Adrenal gland (tissue), 12 donors: ENCODE measurements around the gene NLRX1. TPM values are rescaled to one million over a fixed set of nuclear protein-coding genes. Genes with fewer than 3 reads are reported as not detected.

ENCODE experiments used
- DNase-seq, 7 donors: peaks; one replicate each; pipeline ENCODE4 v3.0.0-alpha.2; 2019 to 2020
- H3K27ac ChIP-seq, 5 donors: fragments of 200-600 bp; sonication (generic) in 4 of 5; 1 replicate in 3 of 5; 2 replicates in 2 of 5; pipeline versions ENCODE4 v1.5.1 to v1.8.0; 2016 to 2020; ENCODE audit warnings: mild to moderate bottlenecking in 1 of 5
- H3K27me3 ChIP-seq: fragments of 200-600 bp; 2 replicates; pipeline ENCODE4 v1.8.0; 2021
- H3K36me3 ChIP-seq, 2 donors: fragments of 200-600 bp; replicated peaks in 1 of 2; 1 replicate in 1 of 2; 2 replicates in 1 of 2; pipeline versions ENCODE4 v1.5.1 to v1.8.0; 2018 to 2022
- H3K4me1 ChIP-seq, 2 donors: fragments of 200-600 bp; replicated peaks in 1 of 2; 1 replicate in 1 of 2; 2 replicates in 1 of 2; pipeline versions ENCODE4 v1.5.1 to v1.8.0; 2018 to 2021
- H3K4me3 ChIP-seq, 4 donors: fragments of 200-600 bp; sonication (generic) in 3 of 4; one replicate each; pipeline ENCODE4 v1.5.1; 2016 to 2018
- H3K9me3 ChIP-seq, 3 donors: fragments of 200-600 bp; sonication (generic) in 1 of 3; replicated peaks in 1 of 3; 1 replicate in 2 of 3; 2 replicates in 1 of 3; pipeline versions ENCODE4 v1.5.1 to v1.8.0; 2016 to 2021
- CTCF ChIP-seq, 6 experiments: fragments of 450-650 bp in 4 of 6; fragments of 200-600 bp in 2 of 6; sonication (generic) in 1 of 6; IDR thresholded peaks; 1 replicate in 5 of 6; 2 replicates in 1 of 6; pipeline versions ENCODE4 v1.5.1 to v1.8.0; 2016 to 2021; ENCODE audit warnings: antibody characterized with exemption in 6 of 6, mild to moderate bottlenecking in 2 of 6, moderate library complexity in 1 of 6
- POLR2A ChIP-seq, 2 donors: fragments of 450-650 bp; IDR thresholded peaks; one replicate each; pipeline ENCODE4 v1.6.1; 2017; ENCODE audit warnings: antibody characterized with exemption in 2 of 2, mild to moderate bottlenecking in 2 of 2, moderate library complexity in 1 of 2
- WGBS, 4 donors: extraction: QIAGEN DNeasy Blood & Tissue Kit in 2 of 4; methylation state at CpG; one replicate each; pipeline versions ENCODE4 v1.1.5 to v1.1.7; 2013 to 2017; 5-methylcytosine and 5-hydroxymethylcytosine counted together
- intact Hi-C, 2 donors: fragments of 100-400 bp; cut with DNase I; formaldehyde crosslinking; loops; one replicate each; pipeline versions ENCODE4 v1.14.1 to v1.15.0; 2022 to 2023
- polyA plus RNA-seq, 3 donors: library from polyadenylated mRNA; stranded (reverse); fragments of 200-250 nt in 2 of 3; fragments of 350-450 nt in 1 of 3; fragmentation: Illumina TruSeq in 1 of 3; extraction: RNeasy Lipid Tissue Mini Kit (QIAGEN cat#74804) in 1 of 3; gene quantifications; one replicate each; pipeline ENCODE4 v1.2.3, GENCODE V29; 2013 to 2014
- total RNA-seq, 9 donors: library from RNA; depleted of rRNA in 4 of 9; stranded (reverse); fragments of >200 nt in 4 of 9; fragments of 120-200 nt in 1 of 9; fragmentation: NEBNext Ultra II Directional in 1 of 9; extraction: Animal tissue kit (Norgen Biotek cat#: 25700) in 1 of 9; gene quantifications; one replicate each; pipeline versions ENCODE4 v1.1.0 to v1.2.4, GENCODE V29; 2013 to 2023
- donor health status: healthy with polysubstance abuse.
- donor health status: Bipolar disorder and iron deficiency.
- donor health status: DM: yes; HTN: yes; CAD: no.
- donor health status: DM: no; HTN: no; CAD: no.
- donor health status: DM: no; HTN: no; CAD: no.
- donor health status: DM: yes; HTN: yes; CAD: no.

NLRX1 gene
- total and polyA plus RNA-seq, 12 donors, result 5.5 to 32.7 (median 20.2) TPM

DNA sequence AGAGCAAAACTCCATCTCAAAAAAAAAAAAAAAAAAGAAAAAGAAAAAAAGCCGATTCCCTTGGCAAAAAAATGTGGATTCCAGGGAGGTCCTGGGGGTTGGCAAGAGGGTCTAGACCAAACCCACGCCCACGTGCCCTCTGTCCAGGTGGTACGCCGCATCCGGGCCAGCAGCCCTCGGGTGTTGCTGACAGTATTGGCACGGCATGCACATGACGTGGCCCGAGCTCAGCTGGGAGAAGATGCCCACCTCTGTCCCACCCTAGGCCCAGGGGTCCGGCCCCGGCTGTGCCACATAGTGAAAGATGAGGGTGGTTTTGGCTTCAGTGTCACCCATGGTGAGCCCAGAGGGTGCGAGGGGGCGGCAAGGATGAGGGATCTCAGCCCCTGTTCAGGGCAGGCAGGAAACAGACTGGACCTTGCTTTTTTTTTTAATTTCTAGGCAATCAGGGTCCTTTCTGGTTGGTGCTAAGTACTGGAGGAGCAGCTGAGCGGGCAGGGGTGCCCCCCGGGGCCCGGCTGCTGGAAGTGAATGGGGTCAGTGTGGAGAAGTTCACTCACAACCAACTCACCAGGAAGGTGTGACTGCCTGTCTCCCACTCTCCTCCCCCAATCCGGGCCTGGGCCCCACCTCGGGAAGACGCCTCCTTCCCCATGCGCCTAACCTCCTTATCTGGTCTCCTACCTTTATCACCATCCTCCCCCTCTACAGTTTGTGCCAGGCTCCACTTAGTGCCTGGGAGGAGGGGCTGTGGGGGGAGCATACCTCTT is 18.8 kb downstream of the NLRX1 start:
- no peaks in the 10 kb centered on the region for H3K9me3 ChIP-seq
- no peaks in the 10 kb centered on the region for H3K36me3 ChIP-seq
- 76 to 86% (median 78%) methylated on average over 18 to 21 of the region's 21 CpGs for WGBS, 4 donors
- no peaks in the 10 kb centered on the region for H3K4me1 ChIP-seq
- no peaks in the 10 kb centered on the region for H3K27me3 ChIP-seq
- intact Hi-C loops, result no loop called here
- H3K27ac ChIP-seq, result no peak overlapping the region
- no peak for TF ChIP-seq POLR2A (IDR thresholded peaks at IDR 0.05)
- no peak for TF ChIP-seq CTCF (IDR thresholded peaks at IDR 0.05)
- no peak for DNase-seq
- H3K4me3 ChIP-seq, result no peak overlapping the region

DNA sequence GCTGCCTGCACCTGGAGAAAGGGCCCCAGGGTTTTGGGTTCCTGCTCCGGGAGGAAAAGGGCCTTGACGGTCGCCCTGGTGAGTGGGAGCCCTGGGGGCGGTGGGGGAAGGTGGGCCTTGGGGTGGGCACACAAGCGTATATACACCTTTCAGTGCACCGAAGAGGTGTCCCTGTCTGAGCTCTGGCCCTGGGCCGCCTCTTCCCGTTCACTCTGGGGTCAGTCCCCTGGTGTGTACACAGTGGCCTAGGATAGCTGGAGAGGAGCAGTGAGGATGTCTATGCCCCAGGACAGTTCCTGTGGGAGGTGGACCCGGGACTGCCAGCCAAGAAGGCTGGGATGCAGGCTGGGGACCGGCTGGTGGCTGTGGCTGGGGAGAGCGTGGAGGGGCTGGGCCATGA is 19.5 kb downstream of the NLRX1 start:
- Histone ChIP-seq H3K36me3 (no peaks in the 10 kb centered on the region), H3K27me3 (no peaks in the 10 kb centered on the region), H3K4me3 (no peak overlapping the region), H3K27ac (no peak overlapping the region), H3K4me1 (no peaks in the 10 kb centered on the region), H3K9me3 (no peaks in the 10 kb centered on the region)
- no peak for DNase-seq
- no peak for TF ChIP-seq CTCF (IDR thresholded peaks at IDR 0.05)
- TF ChIP-seq POLR2A (IDR thresholded peaks at IDR 0.05), result no peak
- WGBS, 4 donors, result 69 to 85% (median 84%) methylated on average over 4 to 11 of the region's 11 CpGs
- intact Hi-C loops, result no loop called here

DNA sequence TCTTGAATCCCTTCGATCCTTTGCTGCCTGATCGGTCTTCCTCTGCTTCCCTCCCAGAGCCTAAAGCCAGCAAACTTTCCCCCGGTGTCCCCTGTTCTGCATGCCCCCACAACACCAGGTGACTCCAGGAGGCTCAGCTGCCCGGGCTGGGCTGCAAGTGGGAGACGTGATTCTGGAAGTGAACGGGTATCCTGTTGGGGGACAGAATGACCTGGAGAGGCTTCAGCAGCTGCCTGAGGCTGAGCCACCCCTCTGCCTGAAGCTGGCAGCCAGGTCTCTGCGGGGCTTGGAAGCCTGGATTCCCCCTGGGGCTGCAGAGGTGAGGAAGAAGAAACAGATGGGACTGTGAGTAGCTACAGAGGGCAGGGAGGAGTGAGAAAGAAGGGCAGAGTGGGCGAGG is 20.4 kb downstream of the NLRX1 start:
- 81 to 89% (median 86%) methylated on average over 7 to 8 of the region's 8 CpGs for WGBS, 4 donors
- Histone ChIP-seq H3K27ac (no peak overlapping the region), H3K9me3 (no peaks in the 10 kb centered on the region), H3K4me1 (no peaks in the 10 kb centered on the region), H3K4me3 (no peak overlapping the region), H3K36me3 (no peaks in the 10 kb centered on the region), H3K27me3 (no peaks in the 10 kb centered on the region)
- intact Hi-C loops, result no loop called here
- no peak for TF ChIP-seq POLR2A (IDR thresholded peaks at IDR 0.05)
- TF ChIP-seq CTCF (IDR thresholded peaks at IDR 0.05), result no peak
- DNase-seq, result no peak

DNA sequence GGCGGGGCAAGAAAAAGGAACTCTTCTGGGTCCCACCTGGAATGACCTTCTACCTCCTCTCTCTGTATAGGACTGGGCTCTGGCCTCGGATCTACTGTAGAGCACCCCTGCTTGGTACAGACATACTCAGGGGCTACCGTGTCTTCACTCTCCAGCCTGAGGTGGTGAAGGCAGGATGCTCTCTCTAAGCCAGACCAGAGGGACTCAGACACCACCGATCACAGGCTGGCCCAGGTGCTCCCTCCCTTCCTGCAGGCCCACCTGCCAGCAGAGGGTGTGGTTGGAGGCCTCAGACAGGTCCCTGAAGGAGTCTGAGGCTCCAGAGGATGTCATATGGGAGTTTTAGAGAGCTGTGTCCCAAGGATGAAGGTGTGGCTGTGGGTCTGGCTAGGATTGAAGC is 20.9 kb downstream of the NLRX1 start:
- WGBS, 4 donors, result 88 to 91% (median 88%) methylated on average over 3 to 4 of the region's 4 CpGs
- TF ChIP-seq CTCF (IDR thresholded peaks at IDR 0.05) (no peak), POLR2A (IDR thresholded peaks at IDR 0.05) (no peak)

More for the DNA sequence above, 20.9 kb downstream of the NLRX1 start:
- Histone ChIP-seq H3K27ac (no peak overlapping the region), H3K36me3 (no peaks in the 10 kb centered on the region), H3K9me3 (no peaks in the 10 kb centered on the region), H3K4me3 (no peak overlapping the region), H3K4me1 (no peaks in the 10 kb centered on the region), H3K27me3 (no peaks in the 10 kb centered on the region)
- no peak for DNase-seq
- intact Hi-C loops, result no loop called here
